Stimulated activated naive CD4-positive, alpha-beta T cell (primary cell): ENCODE results near the gene CLCN1.

ENCODE experiments used
- DNase-seq, 6 experiments: peaks; one replicate each; lab custom pipeline; 2025; lab: John Stamatoyannopoulos, UW

Gene CLCN1

GRCh38 chr7:143295870-143296269 lies 20.0 kb upstream of the CLCN1 start:
- no peak for DNase-seq

GRCh38 chr7:143296686-143297085 lies 19.2 kb upstream of the CLCN1 start:
- no peak for DNase-seq

- DNase-seq = no peak
Measured at GRCh38 chr7:143299346-143299745, 16.6 kb upstream of the CLCN1 start.

GRCh38 chr7:143299840-143300239 lies 16.1 kb upstream of the CLCN1 start:
- peak; percentile 31 to 72 (median 54) for DNase-seq

- no peak for DNase-seq
Measured at GRCh38 chr7:143300959-143301935, 14.7 kb upstream of the CLCN1 start.

- DNase-seq = no peak
Measured at GRCh38 chr7:143303733-143304132, 12.2 kb upstream of the CLCN1 start.

- DNase-seq = no peak
Measured at GRCh38 chr7:143304938-143305337, 11.0 kb upstream of the CLCN1 start.

GRCh38 chr7:143305423-143306070 lies 10.4 kb upstream of the CLCN1 start:
- DNase-seq = peak; percentile 20 to 49 (median 38)

GRCh38 chr7:143308632-143309031 lies 7.3 kb upstream of the CLCN1 start:
- DNase-seq = no peak

- no peak for DNase-seq
Measured at GRCh38 chr7:143314127-143314526, 1.8 kb upstream of the CLCN1 start.

GRCh38 chr7:143316492-143316891 lies 581 bp downstream of the CLCN1 start:
- DNase-seq = no peak

GRCh38 chr7:143318661-143319060 lies 2.8 kb downstream of the CLCN1 start:
- no peak for DNase-seq

GRCh38 chr7:143320620-143321019 lies 4.7 kb downstream of the CLCN1 start:
- DNase-seq = no peak

- DNase-seq = no peak
Measured at GRCh38 chr7:143321242-143321641, 5.3 kb downstream of the CLCN1 start.

- DNase-seq = no peak
Measured at GRCh38 chr7:143321734-143322133, 5.8 kb downstream of the CLCN1 start.

GRCh38 chr7:143322760-143323633 lies 7.1 kb downstream of the CLCN1 start:
- no peak for DNase-seq

- DNase-seq = no peak
Measured at GRCh38 chr7:143323653-143324052, 7.7 kb downstream of the CLCN1 start.

GRCh38 chr7:143325240-143325639 lies 9.3 kb downstream of the CLCN1 start:
- no peak for DNase-seq

- no peak for DNase-seq
Measured at GRCh38 chr7:143327903-143328302, 12.0 kb downstream of the CLCN1 start.

- DNase-seq = no peak
Measured at GRCh38 chr7:143329471-143330170, 13.7 kb downstream of the CLCN1 start.

- no peak for DNase-seq
Measured at GRCh38 chr7:143331179-143331801, 15.4 kb downstream of the CLCN1 start.
